GM18867 (cell line): ENCODE data around the gene FMOD.
"Not testable (repeated sequence)": the region's sequence is repeated elsewhere in the genome, so short reads cannot be mapped to it uniquely, and the experiment has no call there.

ENCODE experiments used
- ATAC-seq: cut with Tn5 transposase; IDR thresholded peaks from one replicate; pipeline ENCODE4 v1.9.1; 2021; ENCODE audit warnings: mild to moderate bottlenecking, moderate library complexity; ENCODE audit not compliant: unreplicated experiment

FMOD gene

DNA sequence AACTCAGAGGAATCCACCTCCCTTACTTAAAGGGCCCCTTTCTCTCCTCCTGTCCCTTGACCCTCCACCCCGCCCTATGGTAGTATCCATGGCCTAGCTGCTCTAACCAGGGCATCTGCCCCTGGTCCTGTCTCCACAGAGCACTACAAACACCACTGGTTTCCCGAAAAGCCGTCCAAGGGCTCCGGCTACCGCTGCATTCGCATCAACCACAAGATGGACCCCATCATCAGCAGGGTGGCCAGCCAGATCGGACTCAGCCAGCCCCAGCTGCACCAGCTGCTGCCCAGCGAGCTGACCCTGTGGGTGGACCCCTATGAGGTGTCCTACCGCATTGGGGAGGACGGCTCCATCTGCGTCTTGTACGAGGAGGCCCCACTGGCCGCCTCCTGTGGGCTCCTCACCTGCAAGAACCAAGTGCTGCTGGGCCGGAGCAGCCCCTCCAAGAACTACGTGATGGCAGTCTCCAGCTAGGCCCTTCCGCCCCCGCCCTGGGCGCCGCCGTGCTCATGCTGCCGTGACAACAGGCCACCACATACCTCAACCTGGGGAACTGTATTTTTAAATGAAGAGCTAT, 43.9 kb downstream of the FMOD start:
- no peak for ATAC-seq

GRCh38 chr1:203306089-203306964, 44.6 kb downstream of the FMOD start:
- no peak for ATAC-seq

- no peak for ATAC-seq
Measured at GRCh38 chr1:203305809-203306088, 45.2 kb downstream of the FMOD start.

- ATAC-seq = peak; percentile 71
Measured at GRCh38 chr1:203304919-203305808, 45.8 kb downstream of the FMOD start, which contains the start of gene BTG2. Gene BTG2 (plus strand): TSS chr1:203305519. CDS start chr1:203305607, 88 bp downstream.

GRCh38 chr1:203304391-203304918, 46.5 kb downstream of the FMOD start:
- no peak for ATAC-seq

- ATAC-seq = no peak
Measured at GRCh38 chr1:203302894-203303293, 48.0 kb downstream of the FMOD start.

DNA sequence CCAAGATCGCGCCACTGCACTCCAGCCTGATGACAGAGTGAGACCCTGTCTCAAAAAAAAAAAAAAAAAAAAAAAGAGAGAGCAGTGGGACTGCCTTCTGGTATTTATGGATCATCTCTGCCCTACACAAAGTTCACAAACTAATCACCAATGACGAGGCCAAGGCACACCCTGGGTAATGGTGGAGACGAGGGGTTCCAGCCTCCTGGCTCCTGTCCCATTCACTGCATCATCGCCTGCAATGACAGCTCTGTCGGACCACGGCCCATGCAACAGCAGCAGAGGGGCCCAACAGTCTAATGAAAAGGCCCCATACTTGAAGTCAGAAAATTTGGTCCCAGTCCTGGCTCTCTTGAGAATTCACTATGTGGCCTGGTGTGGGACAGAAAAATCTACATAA, 48.5 kb downstream of the FMOD start:
- ATAC-seq = no peak

DNA sequence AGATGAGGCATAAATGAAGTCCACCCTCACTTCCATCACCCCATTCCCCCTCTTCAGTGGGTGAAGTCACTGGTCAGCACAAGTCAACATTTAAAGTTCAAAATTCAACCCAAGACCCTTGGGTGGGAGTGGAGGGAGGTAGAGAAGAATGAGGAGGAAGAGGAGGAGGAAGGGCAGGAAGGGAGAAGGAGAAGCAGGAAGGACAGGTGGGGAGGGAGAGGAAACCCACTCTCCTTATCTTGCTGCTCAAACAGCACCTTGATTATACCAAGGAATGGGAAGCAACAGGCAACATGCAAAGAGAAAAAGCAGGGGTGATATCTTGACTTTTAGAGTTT, 49.6 kb downstream of the FMOD start:
- ATAC-seq = no peak

GRCh38 chr1:203300441-203301330, 50.2 kb downstream of the FMOD start:
- no peak for ATAC-seq

DNA sequence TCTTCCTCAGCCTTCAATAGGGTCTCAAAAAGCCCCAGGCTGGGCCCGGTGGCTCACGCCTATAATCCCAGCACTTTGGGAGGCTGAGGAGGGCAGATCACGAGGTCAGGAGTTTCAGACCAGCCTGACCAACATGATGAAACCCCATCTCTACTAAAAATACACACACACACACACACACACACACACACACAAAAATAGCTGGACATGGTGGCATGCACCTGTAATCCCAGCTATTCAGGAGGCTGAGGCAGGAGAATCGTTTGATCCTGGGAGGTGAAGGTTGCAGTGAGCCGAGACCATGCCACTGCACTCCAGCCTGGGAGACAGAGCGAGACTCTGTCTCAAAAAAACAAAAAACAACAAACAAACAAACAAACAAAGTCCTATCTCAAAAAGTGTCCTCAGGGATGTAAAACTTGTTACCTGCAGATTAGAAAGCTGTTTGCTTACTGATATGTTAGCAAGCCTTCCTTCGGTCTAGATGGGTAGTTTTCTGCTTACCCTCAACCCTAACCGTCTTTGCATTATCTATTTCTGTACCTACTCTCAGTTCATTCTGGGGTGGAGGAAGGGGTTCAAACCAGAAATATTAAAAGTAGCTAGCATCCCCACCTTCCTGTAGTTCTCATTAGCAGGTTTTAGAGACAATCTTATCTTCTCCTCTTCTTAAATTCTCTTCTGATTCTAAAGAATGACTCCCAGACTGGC, 51.0 kb downstream of the FMOD start:
- not testable (repeated sequence) for ATAC-seq

- ATAC-seq = peak; percentile 63
Measured at GRCh38 chr1:203299169-203299568, 51.8 kb downstream of the FMOD start.

DNA sequence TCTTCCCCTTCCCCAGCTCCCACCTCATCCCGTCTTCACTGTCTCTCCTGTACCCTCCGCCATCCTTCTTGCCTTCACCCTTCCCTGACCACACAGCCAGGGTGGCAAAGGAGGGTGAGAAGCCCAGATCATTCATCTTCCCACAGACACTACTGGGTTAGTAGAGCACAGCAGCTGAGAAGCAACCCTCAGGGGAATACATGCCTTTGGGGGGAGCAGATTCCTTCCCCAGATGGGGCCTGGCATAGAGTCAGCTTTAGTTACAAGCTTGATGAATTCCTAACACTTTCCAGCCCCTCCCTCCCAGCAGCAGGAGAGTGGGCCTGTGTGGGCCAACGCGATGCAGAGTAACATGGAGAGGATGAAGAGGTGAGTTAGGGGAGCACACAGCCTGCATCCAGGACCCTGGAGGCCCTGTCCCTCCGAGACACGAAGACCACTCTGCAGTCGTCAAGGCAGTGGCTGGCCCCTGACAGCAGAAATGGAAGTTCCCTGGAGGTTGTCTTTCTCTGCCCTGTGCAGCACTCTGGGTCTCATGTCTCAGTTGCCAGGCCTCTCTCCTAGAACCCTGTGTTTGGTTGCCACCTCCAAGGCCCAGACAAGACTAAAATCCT, 54.4 kb downstream of the FMOD start:
- no peak for ATAC-seq

DNA sequence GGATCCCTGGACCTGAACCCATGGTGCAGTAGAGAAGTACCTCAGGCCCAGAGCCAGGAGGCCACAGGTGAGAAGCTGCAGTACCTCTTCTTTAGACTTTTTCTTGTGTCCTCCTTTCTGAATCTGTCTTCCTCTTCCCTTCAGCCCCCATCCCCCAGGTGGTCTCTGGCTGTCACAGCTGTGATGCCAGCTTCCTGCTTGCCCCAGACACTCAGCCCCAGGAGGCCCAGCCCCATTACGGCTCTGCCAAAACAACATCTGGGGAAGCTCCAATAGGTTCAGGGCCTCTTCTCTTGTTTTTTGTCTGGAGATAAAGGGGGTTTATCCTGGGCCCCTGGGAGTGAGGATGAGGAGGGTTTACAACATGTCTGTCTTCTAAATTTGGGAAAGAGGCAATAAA, 55.1 kb downstream of the FMOD start:
- ATAC-seq = no peak

GRCh38 chr1:203291201-203292096, 59.5 kb downstream of the FMOD start:
- ATAC-seq = no peak
